GM21526 (cell line): ENCODE results near the gene FGD3.

ENCODE experiments used
- ATAC-seq: cut with Tn5 transposase; IDR thresholded peaks from one replicate; pipeline ENCODE4 v1.9.1; 2021; ENCODE audit warnings: moderate library complexity; ENCODE audit not compliant: unreplicated experiment, low FRiP score

The FGD3 gene

DNA sequence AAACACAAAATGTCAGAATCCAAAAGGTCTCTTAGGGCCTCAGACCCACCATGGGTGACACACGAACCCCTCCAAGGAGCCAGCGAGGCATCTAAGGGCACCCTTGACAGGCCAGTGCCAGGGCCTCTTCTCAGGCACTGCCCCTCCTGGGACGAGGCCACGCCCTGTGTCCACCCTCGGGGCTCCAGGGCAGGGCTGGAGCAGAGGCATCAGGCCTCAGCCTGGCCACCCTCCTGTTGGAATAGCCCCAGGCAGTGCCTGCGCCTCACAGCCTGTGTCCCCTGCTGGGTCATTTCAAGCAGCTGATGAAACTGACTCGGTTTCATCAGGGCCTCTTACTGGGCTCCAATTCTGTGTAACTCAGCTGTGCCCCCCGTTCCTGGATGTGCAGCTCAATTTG lies 78.4 kb downstream of the FGD3 start:
- no peak for ATAC-seq

DNA sequence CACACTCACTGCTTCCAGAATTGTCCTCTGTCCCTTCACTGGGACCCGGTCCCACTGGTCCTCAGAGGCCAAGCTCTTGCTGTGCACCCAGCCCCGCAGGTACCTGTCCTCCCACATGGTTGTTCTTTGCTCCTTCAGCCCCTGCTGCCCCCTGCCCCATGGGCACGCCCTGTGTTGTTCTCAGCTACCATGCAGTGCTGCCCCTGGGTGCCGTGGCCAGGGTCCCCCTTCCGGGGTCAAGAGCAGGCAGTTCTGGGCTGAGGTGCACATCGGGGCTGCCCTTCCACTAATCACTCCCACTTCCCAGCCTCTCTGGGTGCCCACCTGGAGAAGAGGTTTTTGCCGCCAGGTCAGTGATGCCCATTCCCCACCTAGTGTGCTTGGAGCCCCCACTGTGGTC lies 79.3 kb downstream of the FGD3 start:
- no peak for ATAC-seq

GRCh38 chr9:93027750-93028149 lies 80.4 kb downstream of the FGD3 start:
- ATAC-seq: no peak

DNA sequence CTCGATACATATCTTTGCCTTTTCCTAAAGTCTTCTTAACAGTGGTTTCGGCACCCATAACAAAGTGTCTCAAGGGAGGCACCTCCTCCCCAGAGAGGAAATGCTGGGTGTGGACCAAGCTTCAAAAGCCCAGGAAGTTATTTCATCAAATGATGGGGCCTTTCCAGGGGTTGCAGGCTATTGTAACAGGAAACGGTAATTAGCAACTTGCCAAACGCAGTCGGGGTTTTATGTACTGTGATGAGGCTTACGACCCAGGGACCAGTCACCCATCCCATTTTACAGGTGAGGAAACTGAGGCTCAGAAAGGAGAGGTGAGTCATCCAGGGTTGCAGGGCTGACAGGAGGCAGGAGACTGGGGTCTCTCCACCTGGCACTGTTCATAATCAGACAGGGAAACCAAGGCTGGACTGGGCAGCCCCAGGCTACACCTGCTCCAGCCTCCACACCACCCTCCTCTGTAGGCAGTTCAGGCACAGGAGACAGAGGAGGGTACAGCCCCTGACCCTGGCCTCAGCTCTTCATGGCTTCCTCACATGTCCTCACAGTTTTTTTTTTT lies 81.2 kb downstream of the FGD3 start:
- no peak for ATAC-seq

- ATAC-seq: no peak
Measured at GRCh38 chr9:93030642-93031628, 83.6 kb downstream of the FGD3 start.

- no peak for ATAC-seq
Measured at GRCh38 chr9:93031629-93032430, 84.5 kb downstream of the FGD3 start.

- no peak for ATAC-seq
Measured at GRCh38 chr9:93032545-93032944, 85.2 kb downstream of the FGD3 start.

GRCh38 chr9:93033531-93033930 lies 86.2 kb downstream of the FGD3 start:
- no peak for ATAC-seq

DNA sequence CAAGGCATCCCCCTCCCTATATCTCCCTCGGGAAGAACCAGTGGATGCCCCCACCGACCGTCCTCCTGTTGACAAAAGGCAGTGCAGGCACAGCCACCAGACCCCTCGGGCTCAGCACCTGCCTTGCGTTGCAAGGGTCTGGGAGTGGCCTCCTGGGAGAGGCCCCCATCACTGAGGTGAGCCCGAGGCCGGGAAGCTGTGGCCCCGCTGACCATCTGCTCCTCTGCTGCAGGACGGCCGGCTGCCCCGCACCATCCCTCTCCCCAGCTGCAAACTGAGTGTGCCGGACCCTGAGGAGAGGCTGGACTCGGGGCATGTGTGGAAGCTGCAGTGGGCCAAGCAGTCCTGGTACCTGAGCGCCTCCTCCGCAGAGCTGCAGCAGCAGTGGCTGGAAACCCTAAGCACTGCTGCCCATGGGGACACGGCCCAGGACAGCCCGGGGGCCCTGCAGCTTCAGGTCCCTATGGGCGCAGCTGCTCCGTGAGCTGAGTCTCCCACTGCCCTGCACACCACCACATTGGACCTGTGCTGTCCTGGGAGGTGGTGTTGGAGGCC lies 87.9 kb downstream of the FGD3 start:
- no peak for ATAC-seq

- ATAC-seq: no peak
Measured at GRCh38 chr9:93035821-93036351, 88.6 kb downstream of the FGD3 start.

GRCh38 chr9:93036887-93037475 lies 89.7 kb downstream of the FGD3 start:
- ATAC-seq: no peak

DNA sequence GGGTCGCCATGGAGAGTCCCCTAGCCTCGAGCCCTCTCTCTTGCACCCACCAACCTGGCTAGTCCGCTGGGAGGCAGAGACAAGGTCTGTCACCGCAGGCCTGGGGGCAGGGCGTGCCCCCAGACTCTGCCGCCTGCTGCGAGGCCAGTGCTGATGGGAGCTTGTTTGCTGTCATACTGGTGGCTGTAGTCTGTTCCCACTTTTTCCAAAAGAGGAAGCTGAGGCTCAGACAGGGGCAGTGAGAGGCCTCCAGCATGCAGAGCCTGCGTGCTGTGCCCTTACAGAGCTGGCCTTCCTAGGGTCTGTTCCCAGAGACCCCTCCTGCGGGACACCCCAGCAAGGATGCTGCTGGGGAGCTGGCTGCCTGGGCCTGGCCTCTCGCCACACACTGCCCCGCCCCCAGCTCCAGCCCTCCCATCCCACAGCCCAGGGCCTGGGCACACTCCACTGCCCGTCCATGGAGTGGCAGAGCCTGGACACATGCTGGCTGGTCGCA lies 90.2 kb downstream of the FGD3 start:
- no peak for ATAC-seq

DNA sequence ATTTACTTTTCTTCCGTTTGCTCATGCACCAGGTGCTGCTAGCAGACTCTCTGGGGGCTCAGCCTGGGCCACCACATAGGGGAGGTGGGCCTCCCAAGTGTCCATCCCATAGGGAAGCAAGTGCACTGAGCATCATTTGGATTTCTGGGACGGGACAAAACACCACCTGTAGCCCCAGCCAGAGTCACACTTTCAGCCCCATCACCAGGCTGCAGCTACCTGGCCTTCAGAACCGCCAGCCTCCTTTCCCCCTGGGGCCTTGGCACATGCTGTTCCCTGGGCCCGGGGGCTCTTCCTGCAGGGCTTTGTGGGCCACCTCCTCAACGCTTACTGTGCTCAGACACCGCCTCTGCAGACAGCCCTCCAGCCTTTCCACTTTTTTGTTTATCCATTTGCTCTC lies 91.6 kb downstream of the FGD3 start:
- ATAC-seq: no peak

DNA sequence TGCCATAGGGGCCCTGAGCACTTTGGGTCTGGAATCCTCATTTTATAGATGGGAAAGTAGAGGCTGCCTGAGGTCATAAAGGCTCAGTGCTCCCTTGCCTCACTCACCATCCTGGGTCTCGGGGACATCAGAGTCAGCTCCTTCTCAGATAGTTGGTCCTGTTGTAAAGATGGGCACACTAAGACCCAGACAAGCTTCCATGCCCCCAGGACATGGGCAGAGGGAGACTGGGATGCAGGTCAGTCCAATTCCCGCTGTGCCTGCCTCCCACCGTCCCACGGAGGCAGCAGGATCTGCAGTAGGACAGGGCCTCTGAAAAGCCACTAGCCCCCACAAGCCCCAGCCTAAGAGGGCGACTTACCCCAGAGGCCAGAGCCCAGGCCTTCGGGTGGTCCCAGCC lies 92.1 kb downstream of the FGD3 start:
- no peak for ATAC-seq

DNA sequence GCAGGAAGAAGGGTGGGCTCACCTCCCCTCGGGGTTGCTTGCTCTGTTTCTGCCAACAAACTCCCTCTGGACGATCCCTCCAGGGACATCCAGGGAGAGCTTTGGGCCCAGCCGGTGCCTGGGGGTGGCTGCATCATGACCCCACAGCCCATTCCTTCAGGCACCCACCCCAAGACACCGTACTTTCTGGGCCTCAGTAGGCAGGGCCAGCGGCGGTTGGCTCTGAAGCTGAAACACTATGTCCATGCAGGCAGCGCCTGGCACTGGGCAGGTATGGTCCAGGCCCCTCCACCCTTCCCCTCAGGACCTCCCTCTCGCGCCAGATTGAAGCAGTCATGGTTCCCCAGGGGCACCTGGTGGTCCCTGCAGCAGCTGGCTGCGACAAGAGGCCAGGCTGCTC lies 92.7 kb downstream of the FGD3 start:
- no peak for ATAC-seq

DNA sequence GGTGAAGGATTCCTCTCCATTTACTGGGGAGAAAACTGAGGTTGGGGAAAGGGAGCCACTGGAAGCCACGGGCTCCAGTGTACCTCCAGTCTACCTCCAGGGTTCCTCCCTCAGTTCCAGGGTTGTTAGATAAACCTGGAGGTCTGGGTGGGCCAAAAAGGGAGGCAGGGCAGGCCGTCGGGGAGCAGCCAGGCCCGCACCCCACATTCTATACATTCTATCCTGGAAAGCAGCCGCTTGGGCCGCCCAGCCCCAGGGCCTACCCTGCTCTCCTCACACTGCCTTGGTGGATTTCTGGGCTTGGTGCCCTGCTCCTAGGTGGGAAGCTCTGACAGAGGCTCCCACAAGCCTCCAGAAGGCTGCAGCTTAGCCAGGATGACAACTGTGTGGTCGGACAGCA lies 93.1 kb downstream of the FGD3 start:
- ATAC-seq: no peak

DNA sequence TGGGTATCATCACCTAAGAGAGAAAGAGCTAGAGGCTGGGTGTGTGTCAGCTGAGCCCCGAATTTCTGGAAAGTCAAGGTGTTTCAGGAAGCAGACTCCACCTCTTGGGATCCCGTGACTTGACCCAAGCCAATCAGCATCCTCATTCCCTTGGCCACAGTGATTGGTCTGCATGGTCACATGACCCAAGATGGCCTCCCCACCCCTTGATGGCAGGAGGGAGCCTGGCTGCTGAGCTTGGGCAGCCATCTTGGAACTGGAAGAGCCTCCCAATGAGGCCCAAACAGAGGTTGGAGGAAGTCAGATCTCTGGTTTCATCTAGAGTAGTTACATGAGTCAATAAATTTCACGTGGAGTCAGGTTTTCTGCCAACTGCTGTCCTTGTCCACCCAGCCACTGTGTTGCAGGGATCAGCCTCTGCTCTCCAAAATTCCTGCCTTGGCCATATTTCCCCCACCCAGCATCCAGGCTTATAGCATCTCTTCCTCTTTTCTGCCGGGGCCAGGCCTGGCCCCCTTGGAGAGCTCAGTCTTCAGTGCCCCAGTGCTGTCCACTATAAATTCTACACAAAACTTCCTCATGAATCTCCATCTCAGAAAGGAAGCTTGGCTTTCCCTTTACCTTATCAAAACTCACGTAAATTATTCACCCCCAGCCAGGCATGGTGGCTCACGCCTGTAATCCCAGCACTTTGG lies 93.9 kb downstream of the FGD3 start:
- ATAC-seq: no peak

DNA sequence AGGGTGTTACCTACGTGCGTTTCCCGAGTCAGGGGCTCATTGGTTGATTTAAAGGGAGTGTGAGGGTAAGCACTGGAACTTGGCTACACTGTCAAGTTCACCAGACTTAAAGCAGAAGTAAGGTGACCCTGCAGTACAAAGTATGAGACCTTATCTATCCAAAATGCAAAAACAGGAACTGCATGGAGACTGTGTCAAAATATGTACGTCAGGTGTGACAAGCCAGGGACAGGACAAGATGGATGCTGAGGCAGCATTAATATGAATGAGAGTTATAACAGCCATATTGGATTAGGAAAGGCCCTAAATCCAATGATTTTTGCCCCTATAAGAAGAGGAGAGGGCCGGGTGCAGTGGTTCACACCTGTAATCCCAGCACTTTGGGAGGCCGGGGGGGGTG lies 95.8 kb downstream of the FGD3 start:
- no peak for ATAC-seq

DNA sequence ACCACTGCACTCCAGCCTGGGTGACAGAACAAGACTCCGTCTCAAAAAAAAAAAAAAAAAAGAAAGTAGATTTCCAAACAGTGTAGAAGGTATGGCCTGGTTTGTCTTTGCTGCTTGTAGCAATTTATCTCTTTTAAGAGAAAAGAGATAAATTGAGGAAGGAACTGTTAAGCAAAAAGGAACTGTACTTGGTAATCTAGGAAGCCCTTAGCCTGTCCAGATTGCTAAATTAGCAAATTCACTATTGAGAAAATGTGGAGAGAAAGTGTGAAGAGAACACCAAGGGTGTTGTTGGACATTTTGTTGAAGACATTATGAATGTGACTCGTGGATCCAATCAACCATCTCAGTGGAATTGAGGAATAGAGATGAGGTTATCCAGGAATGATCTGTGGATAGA lies 98.2 kb downstream of the FGD3 start:
- no peak for ATAC-seq
